Naive thymus-derived CD4-positive, alpha-beta T cell (primary cell): ENCODE data around the gene PKIB. TPM values are rescaled to one million over a fixed set of nuclear protein-coding genes. Genes with fewer than 3 reads are reported as not detected.
A peak's percentile ranks its signal among the peaks of the same experiment; 100 is the strongest.

Experiments
- ATAC-seq: fragments of 150-1000 bp; cut with Tn5 transposase; 2 replicates; pipeline ENCODE4 v1.10.0; 2021; ENCODE audit warnings: mild to moderate bottlenecking, moderate library complexity
- CTCF ChIA-PET: fragments of 350-600 bp; sonication (Branson Sonifier 250); formaldehyde crosslinking; loops from one replicate; lab custom pipeline; 2021; ENCODE audit warnings: antibody characterized with exemption; lab: Charles Lee
- POLR2A ChIA-PET: fragments of 350-600 bp; sonication (Branson Sonifier 250); formaldehyde crosslinking; loops from one replicate; lab custom pipeline; 2021; ENCODE audit warnings: antibody characterized with exemption, inconsistent platforms; lab: Charles Lee
- DNase-seq, 9 donors: peaks; one replicate each; pipeline versions ENCODE4 v3.0.0 to v3.0.0-alpha.2; 2020 to 2022; ENCODE audit warnings: mixed read lengths in 1 of 9
- H3K27ac ChIP-seq: one replicate; pipeline ENCODE4 v1.7.0; 2013; ENCODE audit warnings: mild to moderate bottlenecking, low read depth, low read length, moderate library complexity
- H3K27me3 ChIP-seq, 2 donors: one replicate each; pipeline ENCODE4 v1.7.0; 2013; ENCODE audit warnings: low read length in 2 of 2, mild to moderate bottlenecking in 2 of 2, moderate library complexity in 2 of 2; ENCODE audit not compliant: control insufficient read depth in 2 of 2, insufficient read depth in 2 of 2
- H3K36me3 ChIP-seq, 3 experiments: 1 replicate in 2 of 3; 2 replicates in 1 of 3; pipeline ENCODE4 v1.7.0; 2013; ENCODE audit warnings: low read length in 3 of 3, mild to moderate bottlenecking in 3 of 3, moderate library complexity in 1 of 3; ENCODE audit not compliant: insufficient read depth in 3 of 3, control insufficient read depth in 2 of 3
- H3K4me1 ChIP-seq, 2 donors: one replicate each; pipeline ENCODE4 v1.7.0; 2013; ENCODE audit warnings: low read length in 2 of 2, mild to moderate bottlenecking in 2 of 2, moderate library complexity in 1 of 2; ENCODE audit not compliant: control insufficient read depth in 2 of 2, insufficient read depth in 2 of 2
- H3K4me3 ChIP-seq: 2 replicates; pipeline ENCODE4 v1.7.0; 2013; ENCODE audit warnings: mild to moderate bottlenecking, low read length
- H3K9me3 ChIP-seq, 3 experiments: 1 replicate in 2 of 3; 2 replicates in 1 of 3; pipeline ENCODE4 v1.7.0; 2013; ENCODE audit warnings: low read length in 3 of 3; ENCODE audit not compliant: control insufficient read depth in 2 of 3
- H3K27ac Mint-ChIP-seq, 9 donors: one replicate each; pipeline ENCODE4 v1.8.0; 2020 to 2022; ENCODE audit warnings: mixed read lengths in 9 of 9, mild to moderate bottlenecking in 8 of 9, moderate library complexity in 5 of 9, inconsistent platforms in 2 of 9
- H3K27me3 Mint-ChIP-seq, 5 donors: one replicate each; pipeline ENCODE4 v1.8.0; 2021 to 2022; ENCODE audit warnings: mixed read lengths in 5 of 5, mild to moderate bottlenecking in 1 of 5
- H3K36me3 Mint-ChIP-seq, 5 donors: one replicate each; pipeline ENCODE4 v1.8.0; 2020 to 2022; ENCODE audit warnings: mixed read lengths in 5 of 5, mild to moderate bottlenecking in 3 of 5, inconsistent platforms in 1 of 5
- H3K4me1 Mint-ChIP-seq, 7 donors: one replicate each; pipeline ENCODE4 v1.8.0; 2020 to 2022; ENCODE audit warnings: mixed read lengths in 7 of 7, mild to moderate bottlenecking in 3 of 7, inconsistent platforms in 1 of 7
- H3K4me3 Mint-ChIP-seq, 10 donors: one replicate each; pipeline ENCODE4 v1.8.0; 2020 to 2022; ENCODE audit warnings: mild to moderate bottlenecking in 10 of 10, mixed read lengths in 10 of 10, moderate library complexity in 6 of 10, inconsistent platforms in 2 of 10
- H3K9me3 Mint-ChIP-seq, 11 donors: one replicate each; pipeline ENCODE4 v1.8.0; 2020 to 2022; ENCODE audit warnings: mixed read lengths in 11 of 11, mild to moderate bottlenecking in 4 of 11, inconsistent platforms in 1 of 11, moderate library complexity in 1 of 11
- intact Hi-C, 2 donors: fragments of 100-400 bp; cut with micrococcal nuclease; formaldehyde crosslinking; loops; one replicate each; pipeline ENCODE4 v1.15.1; 2023
- polyA plus RNA-seq, 2 donors: library from polyadenylated mRNA; unstranded; fragments of 300-500 nt; fragmentation: Illumina TruSeq; gene quantifications; one replicate each; pipeline ENCODE4 v1.2.3, GENCODE V29; 2021
- total RNA-seq, 6 experiments: library from RNA in 5 of 6; stranded (reverse) in 5 of 6; gene quantifications; 1 replicate in 5 of 6; 2 replicates in 1 of 6; pipeline ENCODE4 v1.2.3 and lab custom pipeline; 2021 to 2026

Gene PKIB, protein sequence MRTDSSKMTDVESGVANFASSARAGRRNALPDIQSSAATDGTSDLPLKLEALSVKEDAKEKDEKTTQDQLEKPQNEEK
- 1 to 10 TPM in 1 of 5 experiments, under 1 TPM in 3, not detected in 1; 0.86 to 1.5 (median 0.91) TPM for total RNA-seq
- 1 to 10 TPM in 1 of 2 donors, under 1 TPM in 1; 0.92 to 1.2 TPM for polyA plus RNA-seq
- total RNA-seq (lab: John Stamatoyannopoulos, UW): not detected

DNA sequence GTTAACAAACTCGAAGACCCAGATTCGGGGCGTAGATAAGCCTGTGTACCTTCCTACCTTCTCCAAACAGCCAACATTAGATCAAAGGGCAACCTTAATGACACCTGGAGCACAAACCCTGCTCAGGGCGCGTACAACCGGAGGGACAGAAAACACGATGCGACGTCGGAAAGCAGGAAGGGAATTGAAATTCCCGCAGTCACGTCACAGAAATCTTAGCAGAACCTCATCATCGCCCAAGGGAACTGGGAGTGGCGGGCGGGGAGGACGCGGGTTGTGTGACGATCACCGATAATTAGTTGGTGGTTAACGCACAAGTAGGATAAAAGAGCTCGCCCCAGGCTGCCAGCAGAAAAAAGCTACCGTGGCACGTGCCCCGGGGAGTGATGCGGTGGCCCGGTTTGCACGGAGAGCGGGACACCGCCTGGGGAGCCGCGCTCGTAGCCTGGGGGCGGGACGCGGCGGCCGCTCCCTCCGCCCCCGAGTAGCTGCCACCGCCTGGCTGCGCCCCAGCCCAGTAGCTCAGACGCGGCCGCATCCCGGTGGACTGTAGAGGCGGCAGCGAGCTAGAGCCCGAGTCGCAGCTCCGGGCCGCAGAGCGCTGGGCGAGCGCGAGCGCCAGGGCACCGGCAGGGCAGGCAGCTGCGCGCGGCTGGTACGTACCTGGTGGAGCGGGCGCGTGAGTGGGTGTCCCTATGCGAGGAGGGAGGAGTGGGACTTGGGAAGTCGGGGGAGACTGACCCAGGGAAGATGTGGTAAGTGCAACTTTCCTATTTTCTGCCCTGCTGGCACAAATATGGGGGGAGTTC lies at the start of gene PKIB:
TSS of gene PKIB (plus strand) at position 525 of the 809 bp plus-strand sequence. CDS start 107,390 bp downstream, outside the sequence.
- ChIA-PET POLR2A (no interaction called here), CTCF (interaction anchor here (0.7 kb wide), 1 partner anchor 9 kb away, joined by 3 read pairs; no protein-coding TSS in a partner anchor)
- H3K4me3 ChIP-seq: peak within 1 kb of the TSS; percentile 78
- H3K4me1 ChIP-seq: peaks cover 6 to 7% of the 10 kb centered on the region in 2 donors
- no peaks in the 10 kb centered on the region for H3K36me3 ChIP-seq
- peak within 1 kb of the TSS in 6 of 9 donors; percentile 18 to 84 (median 56) for H3K27ac Mint-ChIP-seq
- ATAC-seq (peak; percentile 85), DNase-seq (peak; percentile 2 to 59 (median 18))
- peaks cover 0 to 12% of the 10 kb centered on the region in 2 donors for H3K27me3 ChIP-seq
- peaks cover 0 to 6% (median under 1%) of the 10 kb centered on the region in 11 donors for H3K9me3 Mint-ChIP-seq
- no peaks in the 10 kb centered on the region for H3K9me3 ChIP-seq
- peak within 1 kb of the TSS; percentile 88 to 95 (median 91) for H3K4me3 Mint-ChIP-seq
- intact Hi-C loops: loop anchor here (2.0 to 10.0 kb wide), 3 partner anchors 117 to 205 kb away; partner anchors contain the start of gene SERINC1 (in 1 of the 2)
- H3K27ac ChIP-seq: no peak within 1 kb of the TSS
- peaks cover 14 to 52% (median 46%) of the 10 kb centered on the region in 5 donors for H3K27me3 Mint-ChIP-seq
- peaks cover 0 to under 1% (median 0%) of the 10 kb centered on the region in 5 donors for H3K36me3 Mint-ChIP-seq
- peaks cover 5 to 21% (median 16%) of the 10 kb centered on the region in 7 donors for H3K4me1 Mint-ChIP-seq

DNA sequence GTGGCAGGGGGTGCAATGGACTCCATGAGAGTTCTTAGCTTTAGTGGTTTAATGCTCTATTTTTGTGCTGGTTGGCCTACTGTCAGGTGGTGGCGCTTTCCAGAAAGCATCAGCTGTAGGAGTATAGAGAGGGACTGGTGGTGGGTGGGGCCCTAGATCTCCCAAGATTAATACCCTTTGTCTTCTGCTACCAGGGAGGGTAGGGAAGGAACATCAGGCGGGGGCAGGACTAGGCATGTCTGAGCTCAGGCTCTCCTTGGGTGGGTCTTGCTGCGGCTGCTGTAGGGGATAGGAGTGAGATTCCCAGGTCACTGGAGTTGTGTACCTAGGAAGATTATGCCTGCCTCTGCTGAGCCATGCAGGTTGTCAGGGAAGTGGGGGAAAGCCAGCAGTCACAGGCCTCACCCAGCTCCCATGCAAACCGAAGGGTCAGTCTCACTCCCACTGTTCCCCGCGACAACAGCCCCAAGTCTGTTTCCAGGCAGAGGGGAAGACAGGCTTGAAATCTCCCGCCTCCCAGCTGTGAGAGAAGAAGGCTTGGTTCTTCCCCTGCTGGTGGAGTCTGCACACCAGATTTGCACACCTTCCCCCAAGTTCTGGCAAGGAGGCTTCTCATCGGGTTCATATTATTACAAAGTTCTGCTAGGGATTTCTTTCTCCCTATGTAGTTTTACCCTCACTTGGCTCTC lies 46.7 kb upstream of the PKIB start:
- Mint-ChIP-seq H3K27ac (no peak overlapping the region), H3K4me1 (no peaks in the 10 kb centered on the region)
- CTCF ChIA-PET: no interaction called here

DNA sequence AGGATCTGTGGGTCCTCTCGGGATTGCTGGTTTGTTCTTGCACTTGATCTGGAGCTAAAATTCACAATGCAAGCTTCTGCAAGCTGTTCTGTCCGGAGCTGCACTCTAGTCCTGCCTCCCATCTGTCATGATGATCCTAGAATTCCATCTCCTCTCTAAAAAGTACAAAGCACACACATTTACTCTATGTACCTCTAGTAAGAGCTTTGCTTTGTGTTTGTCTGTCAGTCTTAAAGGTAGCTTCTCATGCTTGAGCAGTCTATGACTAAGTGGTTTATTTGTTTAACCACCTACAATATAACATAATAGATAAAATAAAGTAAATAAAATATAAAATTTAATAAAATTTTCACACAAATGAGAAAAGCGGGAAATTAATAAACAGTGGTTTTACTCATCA lies 46.0 kb upstream of the PKIB start:
- H3K36me3 ChIP-seq: no peaks in the 10 kb centered on the region
- no peaks in the 10 kb centered on the region for H3K4me1 ChIP-seq
- peaks cover 0 to 4% (median 0%) of the 10 kb centered on the region in 3 experiments for H3K9me3 ChIP-seq
- intact Hi-C loops: no loop called here
- Mint-ChIP-seq H3K27me3 (peaks cover 0 to 20% (median 9%) of the 10 kb centered on the region in 5 donors), H3K27ac (no peak overlapping the region), H3K4me3 (no peak overlapping the region), H3K4me1 (no peaks in the 10 kb centered on the region), H3K36me3 (peaks cover 0 to 9% (median 0%) of the 10 kb centered on the region in 5 donors), H3K9me3 (peaks cover 0 to 35% (median 19%) of the 10 kb centered on the region in 11 donors)
- DNase-seq (no peak), ATAC-seq (no peak)
- ChIA-PET CTCF (interaction anchor here (1.2 kb wide), 1 partner anchor 34 kb away, joined by 3 read pairs; no protein-coding TSS in a partner anchor), POLR2A (interaction anchor here (0.6 kb wide), 1 partner anchor 8 kb away, joined by 3 read pairs; no protein-coding TSS in a partner anchor)
- no peaks in the 10 kb centered on the region for H3K27me3 ChIP-seq
- no peak overlapping the region for H3K27ac ChIP-seq
- no peak overlapping the region for H3K4me3 ChIP-seq

More for the DNA sequence above, 46.7 kb upstream of the PKIB start:
- DNase-seq (no peak), ATAC-seq (no peak)
- no peaks in the 10 kb centered on the region for H3K27me3 ChIP-seq
- H3K4me1 ChIP-seq: no peaks in the 10 kb centered on the region
- peaks cover 0 to 35% (median 24%) of the 10 kb centered on the region in 11 donors for H3K9me3 Mint-ChIP-seq
- intact Hi-C loops: no loop called here
- POLR2A ChIA-PET: interaction anchor here (0.5 kb wide), 1 partner anchor 1479 kb away, joined by 3 read pairs; no protein-coding TSS in a partner anchor
- H3K4me3 Mint-ChIP-seq: no peak overlapping the region
- peaks cover 0 to 9% (median 0%) of the 10 kb centered on the region in 5 donors for H3K36me3 Mint-ChIP-seq
- peaks cover 0 to 20% (median 6%) of the 10 kb centered on the region in 5 donors for H3K27me3 Mint-ChIP-seq
- peaks cover 0 to 4% (median 0%) of the 10 kb centered on the region in 3 experiments for H3K9me3 ChIP-seq
- no peak overlapping the region for H3K4me3 ChIP-seq
- no peaks in the 10 kb centered on the region for H3K36me3 ChIP-seq
- no peak overlapping the region for H3K27ac ChIP-seq

DNA sequence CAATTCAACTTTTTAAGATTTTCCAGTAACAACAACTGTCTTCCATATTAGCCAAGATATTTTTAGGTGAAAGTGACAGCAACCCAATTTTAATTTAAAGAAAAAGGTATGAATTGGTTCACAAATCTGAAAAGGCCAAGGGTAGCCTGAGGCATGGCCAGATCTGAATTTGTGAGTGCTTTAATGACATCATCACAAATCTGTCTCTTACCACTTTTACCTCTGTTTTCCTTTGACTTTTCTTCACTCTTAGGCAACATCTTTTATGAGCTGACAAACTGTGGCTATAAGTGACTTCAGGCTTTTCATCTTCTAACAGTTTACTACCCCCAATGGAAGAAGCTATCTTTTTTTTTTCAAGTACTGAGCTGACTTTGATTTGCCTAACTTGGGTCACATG lies 44.5 kb upstream of the PKIB start:
- Histone ChIP-seq H3K27ac (no peak overlapping the region), H3K27me3 (no peaks in the 10 kb centered on the region), H3K9me3 (peaks cover 0 to 4% (median 0%) of the 10 kb centered on the region in 3 experiments), H3K4me1 (no peaks in the 10 kb centered on the region), H3K36me3 (no peaks in the 10 kb centered on the region), H3K4me3 (no peak overlapping the region)
- no peak for ATAC-seq
- ChIA-PET CTCF (interaction anchor here (1.2 kb wide), 1 partner anchor 36 kb away, joined by 3 read pairs; no protein-coding TSS in a partner anchor), POLR2A (no interaction called here)
- H3K4me1 Mint-ChIP-seq: no peaks in the 10 kb centered on the region
- H3K4me3 Mint-ChIP-seq: no peak overlapping the region
- H3K9me3 Mint-ChIP-seq: peaks cover 0 to 39% (median 18%) of the 10 kb centered on the region in 11 donors
- H3K27ac Mint-ChIP-seq: no peak overlapping the region
- no peak for DNase-seq
- intact Hi-C loops: no loop called here
- H3K27me3 Mint-ChIP-seq: peaks cover 0 to 28% (median 15%) of the 10 kb centered on the region in 5 donors
- peaks cover 0 to 9% (median 0%) of the 10 kb centered on the region in 5 donors for H3K36me3 Mint-ChIP-seq

DNA sequence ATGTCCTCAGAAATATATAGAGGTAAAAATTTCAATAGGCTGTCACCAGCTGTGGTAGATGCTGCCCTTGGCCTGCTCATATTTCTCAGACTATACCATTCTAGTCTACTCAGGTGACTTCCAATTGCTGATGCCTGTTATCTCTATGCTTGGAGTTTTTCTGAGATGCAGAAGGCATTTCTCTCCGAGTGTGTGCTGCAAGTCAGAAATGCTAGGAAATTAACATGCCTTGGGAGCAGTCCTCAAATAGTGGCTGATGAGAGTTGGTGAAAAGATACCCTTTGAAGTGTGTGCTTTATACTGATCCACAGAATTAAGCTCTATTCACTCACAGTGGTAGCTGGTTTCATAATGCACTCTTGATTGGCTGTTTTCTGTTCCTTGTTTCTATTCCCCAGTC lies 43.2 kb upstream of the PKIB start:
- Mint-ChIP-seq H3K27ac (no peak overlapping the region), H3K9me3 (peaks cover 0 to 40% (median 20%) of the 10 kb centered on the region in 11 donors), H3K27me3 (peaks cover 0 to 32% (median 18%) of the 10 kb centered on the region in 5 donors), H3K4me1 (no peaks in the 10 kb centered on the region), H3K36me3 (peaks cover 0 to 9% (median 0%) of the 10 kb centered on the region in 5 donors), H3K4me3 (no peak overlapping the region)
- Histone ChIP-seq H3K4me1 (no peaks in the 10 kb centered on the region), H3K27ac (no peak overlapping the region), H3K36me3 (no peaks in the 10 kb centered on the region), H3K9me3 (peaks cover 0 to 4% (median 0%) of the 10 kb centered on the region in 3 experiments), H3K4me3 (no peak overlapping the region), H3K27me3 (no peaks in the 10 kb centered on the region)
- intact Hi-C loops: no loop called here
- DNase-seq: no peak
- CTCF ChIA-PET: no interaction called here
- POLR2A ChIA-PET: no interaction called here
- ATAC-seq: no peak

DNA sequence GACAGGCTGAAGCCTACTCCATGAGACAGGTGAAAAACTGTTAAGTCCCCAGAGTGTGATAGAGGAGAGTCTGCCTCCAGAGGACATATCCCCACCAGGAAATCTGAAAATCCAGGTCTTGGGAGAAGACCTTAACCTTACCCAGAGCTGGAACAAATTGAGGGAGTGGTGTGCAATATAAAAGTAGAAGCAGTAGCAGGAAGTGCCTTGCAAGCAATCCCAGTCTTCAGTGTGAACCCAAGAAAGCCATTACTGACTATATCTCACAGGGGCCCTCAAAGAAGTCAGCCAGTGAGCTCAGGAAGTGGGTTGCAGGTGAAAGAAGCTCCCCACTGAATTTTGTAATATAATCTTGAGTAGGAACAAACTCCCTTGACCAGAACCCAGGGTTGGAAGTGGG lies 41.9 kb upstream of the PKIB start:
- ChIA-PET POLR2A (no interaction called here), CTCF (no interaction called here)
- H3K36me3 Mint-ChIP-seq: peaks cover 0 to 5% (median 0%) of the 10 kb centered on the region in 5 donors
- H3K27me3 ChIP-seq: no peaks in the 10 kb centered on the region
- DNase-seq: no peak
- intact Hi-C loops: no loop called here
- H3K9me3 Mint-ChIP-seq: peaks cover 0 to 37% (median 15%) of the 10 kb centered on the region in 11 donors
- no peak overlapping the region for H3K27ac Mint-ChIP-seq
- H3K4me1 Mint-ChIP-seq: no peaks in the 10 kb centered on the region
- H3K36me3 ChIP-seq: no peaks in the 10 kb centered on the region
- no peak overlapping the region for H3K27ac ChIP-seq
- H3K4me1 ChIP-seq: no peaks in the 10 kb centered on the region
- H3K4me3 Mint-ChIP-seq: no peak overlapping the region
- no peaks in the 10 kb centered on the region for H3K9me3 ChIP-seq
- no peak for ATAC-seq
- H3K4me3 ChIP-seq: no peak overlapping the region
- H3K27me3 Mint-ChIP-seq: peaks cover 0 to 32% (median 18%) of the 10 kb centered on the region in 5 donors
